Keratinocyte (primary cell): ENCODE measurements around the gene RRAS. TPM values are rescaled to one million over a fixed set of nuclear protein-coding genes. Genes with fewer than 3 reads are reported as not detected.

Experiments used
- DNase-seq: peaks from one replicate; pipeline ENCODE4 v3.0.0-alpha.2; 2011; ENCODE audit warnings: low read depth, missing footprints, low spot score
- FAIRE-seq: peaks from 2 replicates; lab custom pipeline; 2011; peaks lifted over from hg19 to GRCh38; lab: Jason Lieb, UNC
- H2AFZ ChIP-seq: 2 replicates; pipeline ENCODE4 v1.6.0; 2012; ENCODE audit warnings: low read length, control low read depth, inconsistent platforms; ENCODE audit not compliant: control insufficient read depth
- H3K27ac ChIP-seq: 2 replicates; pipeline ENCODE4 v1.5.1; 2011; ENCODE audit warnings: low read length; ENCODE audit not compliant: control insufficient read depth, insufficient read depth
- H3K27me3 ChIP-seq: 3 replicates; pipeline ENCODE4 v1.6.0; 2011; ENCODE audit warnings: low read length; ENCODE audit not compliant: control insufficient read depth, insufficient read depth; ENCODE audit errors: extremely low read depth
- H3K36me3 ChIP-seq, 2 experiments: 2 replicates in 1 of 2; 3 replicates in 1 of 2; pipeline ENCODE4 v1.5.1; 2011; ENCODE audit warnings: low read length in 2 of 2, mild to moderate bottlenecking in 1 of 2; ENCODE audit not compliant: control insufficient read depth in 2 of 2, insufficient read depth in 2 of 2; ENCODE audit errors: extremely low read depth in 1 of 2
- H3K4me1 ChIP-seq: 3 replicates; pipeline ENCODE4 v1.5.1; 2011; ENCODE audit warnings: low read length; ENCODE audit not compliant: control insufficient read depth, insufficient read depth; ENCODE audit errors: extremely low read depth
- H3K4me2 ChIP-seq: 3 replicates; pipeline ENCODE4 v1.6.0; 2011; ENCODE audit warnings: low read depth, low read length; ENCODE audit not compliant: control insufficient read depth, insufficient read depth; ENCODE audit errors: extremely low read depth
- H3K4me3 ChIP-seq, 3 experiments: fragments of 200-600 bp in 1 of 3; sonication (generic) in 1 of 3; 2 replicates in 2 of 3; 3 replicates in 1 of 3; pipeline ENCODE4 v1.5.1; 2011 to 2016; ENCODE audit warnings: low read length in 3 of 3, mild to moderate bottlenecking in 3 of 3, control low read depth in 2 of 3, inconsistent platforms in 1 of 3, low read depth in 1 of 3, mixed read lengths in 1 of 3, mixed run types in 1 of 3, moderate library complexity in 1 of 3; ENCODE audit not compliant: control insufficient read depth in 2 of 3, insufficient read depth in 2 of 3; ENCODE audit errors: extremely low read depth in 1 of 3
- H3K79me2 ChIP-seq: 2 replicates; pipeline ENCODE4 v1.6.0; 2012; ENCODE audit warnings: low read length; ENCODE audit not compliant: control insufficient read depth, insufficient read depth
- H3K9ac ChIP-seq: 3 replicates; pipeline ENCODE4 v1.6.0; 2011; ENCODE audit warnings: low read length; ENCODE audit not compliant: control insufficient read depth, insufficient read depth; ENCODE audit errors: extremely low read depth
- H3K9me1 ChIP-seq: 3 replicates; pipeline ENCODE4 v1.6.0; 2011; ENCODE audit warnings: low read length; ENCODE audit not compliant: control insufficient read depth, insufficient read depth; ENCODE audit errors: extremely low read depth
- H3K9me3 ChIP-seq: 2 replicates; pipeline ENCODE4 v1.5.1; 2012; ENCODE audit warnings: low read depth, low read length; ENCODE audit not compliant: control insufficient read depth
- H4K20me1 ChIP-seq: 3 replicates; pipeline ENCODE4 v1.6.0; 2011; ENCODE audit warnings: low read length; ENCODE audit not compliant: control insufficient read depth, insufficient read depth; ENCODE audit errors: extremely low read depth
- CTCF ChIP-seq, 3 experiments: IDR thresholded peaks in 1 of 3; conservative IDR thresholded peaks in 1 of 3; optimal IDR thresholded peaks in 1 of 3; 2 replicates in 2 of 3; 3 replicates in 1 of 3; pipeline versions ENCODE3 to v1.5.1; 2011; ENCODE audit warnings: low read length in 3 of 3, mild to moderate bottlenecking in 3 of 3, moderate library complexity in 2 of 3, control low read depth in 1 of 3, inconsistent platforms in 1 of 3; ENCODE audit not compliant: insufficient read depth in 2 of 3; ENCODE audit errors: extremely low read depth in 1 of 3
- EZH2 ChIP-seq: IDR thresholded peaks from one replicate; pipeline ENCODE4 v1.6.1; 2012; ENCODE audit warnings: inconsistent platforms, mild to moderate bottlenecking, low read length, moderate library complexity
- dilution Hi-C: fragments of 300-500 bp; cut with MboI; formaldehyde crosslinking; loops from one replicate; pipeline ENCODE4 v1.7.0; 2020; ENCODE audit warnings: low sequenced_read_pairs; ENCODE audit not compliant: extremely low pct_ligation_motif_present
- polyA plus RNA-seq, 5 experiments: library from polyadenylated mRNA; depleted of rRNA in 3 of 5; stranded (reverse) in 3 of 5; stranded (forward) in 1 of 5; unstranded in 1 of 5; fragments of >200 nt; gene quantifications; 1 replicate in 1 of 5; 2 replicates in 3 of 5; 3 replicates in 1 of 5; pipeline versions ENCODE4 v1.2.1 to v1.2.3, GENCODE V29; 2011 to 2012; ENCODE audit warnings: missing spikeins in 2 of 5, low read depth in 1 of 5, low replicate concordance in 1 of 5

Gene RRAS
- polyA plus RNA-seq, 1 donor (not counting 4 experiments of a cell fraction or from before 2014, with no cell fraction given): 98.1 TPM

- TF ChIP-seq EZH2: no peak
- no peak for TF ChIP-seq CTCF (optimal IDR thresholded peaks at IDR 0.05 in 1 of 3, IDR thresholded peaks at IDR 0.05 in 1 of 3, conservative IDR thresholded peaks at IDR 0.05 in 1 of 3; ENCODE audit: extremely low read depth in 1 of 3, insufficient read depth in 2 of 3, low read length in 3 of 3)
- Histone ChIP-seq H2AFZ (no peak overlapping the region), H3K4me1 (peaks cover 13% of the 10 kb centered on the region), H3K9me3 (no peaks in the 10 kb centered on the region), H3K27me3 (no peaks in the 10 kb centered on the region), H3K36me3 (peaks cover 20 to 29% of the 10 kb centered on the region in 2 experiments), H4K20me1 (peaks cover 2% of the 10 kb centered on the region), H3K79me2 (peaks cover 35% of the 10 kb centered on the region), H3K9me1 (no peaks in the 10 kb centered on the region), H3K27ac (no peak overlapping the region), H3K4me3 (no peak overlapping the region), H3K9ac (no peak overlapping the region), H3K4me2 (no peak overlapping the region)
- DNase-seq (no peak), FAIRE-seq (no peak)
- dilution Hi-C loops: no loop called here
These were observed 44.0 kb downstream of the RRAS start for GRCh38 chr19:49595819-49596404.

DNA sequence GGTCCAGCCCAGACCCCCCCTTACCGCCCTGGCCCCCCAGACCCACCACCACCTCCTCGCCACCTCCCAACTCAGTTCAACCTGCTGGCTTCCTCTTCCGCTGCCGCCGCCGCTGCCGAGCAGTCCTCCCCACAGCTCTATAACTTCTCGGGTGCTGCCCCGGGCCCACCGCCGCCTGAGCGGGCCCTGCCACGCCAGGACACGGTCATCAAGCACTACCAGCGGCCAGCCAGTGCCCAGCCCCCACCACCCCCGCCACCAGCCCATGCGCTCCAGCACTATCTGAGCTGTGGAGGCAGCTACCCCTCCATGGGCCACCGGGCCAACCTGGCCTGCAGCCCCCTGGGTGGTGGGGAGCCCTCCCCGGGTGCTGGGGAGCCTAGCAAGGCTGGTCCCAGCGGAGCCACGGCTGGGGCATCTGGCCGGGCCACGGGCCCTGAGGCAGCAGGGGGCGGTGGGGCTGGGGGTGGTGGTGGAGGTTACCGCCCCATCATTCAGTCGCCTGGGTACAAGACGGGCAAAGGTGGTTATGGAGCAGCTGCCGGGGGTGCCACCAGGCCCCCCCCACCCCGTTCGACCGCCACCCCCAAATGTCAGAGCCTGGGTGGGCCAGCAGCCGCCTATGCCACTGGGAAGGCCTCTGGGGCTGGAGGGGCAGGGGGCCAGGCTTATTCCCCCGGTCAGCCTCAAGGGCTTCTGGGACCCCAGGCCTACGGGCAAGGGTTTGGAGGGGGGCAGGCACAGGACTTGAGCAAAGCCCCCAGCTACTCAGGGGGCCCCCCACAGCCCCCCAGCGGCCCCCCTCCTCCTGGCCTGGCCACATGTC lies 44.7 kb downstream of the RRAS start:
- peaks cover 17% of the 10 kb centered on the region for H3K4me1 ChIP-seq
- dilution Hi-C loops: no loop called here
- peaks cover 19 to 22% of the 10 kb centered on the region in 2 experiments for H3K36me3 ChIP-seq
- H3K79me2 ChIP-seq: peaks cover 35% of the 10 kb centered on the region
- H3K4me2 ChIP-seq: no peak overlapping the region
- DNase-seq (no peak), FAIRE-seq (no peak)
- H3K27ac ChIP-seq: no peak overlapping the region
- no peaks in the 10 kb centered on the region for H3K9me3 ChIP-seq
- H4K20me1 ChIP-seq: peaks cover 2% of the 10 kb centered on the region
- no peak overlapping the region for H3K9ac ChIP-seq
- no peaks in the 10 kb centered on the region for H3K9me1 ChIP-seq
- H3K4me3 ChIP-seq: no peak overlapping the region
- TF ChIP-seq CTCF (optimal IDR thresholded peaks at IDR 0.05 in 1 of 3, IDR thresholded peaks at IDR 0.05 in 1 of 3, conservative IDR thresholded peaks at IDR 0.05 in 1 of 3; ENCODE audit: extremely low read depth in 1 of 3, insufficient read depth in 2 of 3, low read length in 3 of 3) (no peak), EZH2 (no peak)
- H2AFZ ChIP-seq: no peak overlapping the region
- no peaks in the 10 kb centered on the region for H3K27me3 ChIP-seq
